Calu3 (cell line): Measurements from ENCODE around the gene GCAT. TPM values are rescaled to one million over a fixed set of nuclear protein-coding genes. Genes with fewer than 3 reads are reported as not detected.
A peak's percentile ranks its signal among the peaks of the same experiment; 100 is the strongest.

Source experiments
- BruUV-seq: library from RNA; stranded (reverse); fragments of 400-500 nt; replicated peaks from 2 replicates; lab custom pipeline; 2021; lab: Mats Ljungman, UMichigan
- CTCF ChIA-PET: fragments of 300-600 bp; sonication (Branson Sonifier 250); formaldehyde crosslinking; loops from one replicate; lab custom pipeline; 2022; ENCODE audit warnings: antibody characterized with exemption; lab: Charles Lee
- DNase-seq: peaks from one replicate; pipeline ENCODE4 v3.0.0; 2022
- H3K27ac Mint-ChIP-seq: one replicate; pipeline ENCODE4 v1.8.0; 2022; ENCODE audit warnings: mixed read lengths; ENCODE audit not compliant: unreplicated experiment
- H3K27me3 Mint-ChIP-seq: one replicate; pipeline ENCODE4 v1.8.0; 2022; ENCODE audit warnings: mixed read lengths; ENCODE audit not compliant: unreplicated experiment
- H3K36me3 Mint-ChIP-seq: one replicate; pipeline ENCODE4 v1.8.0; 2022; ENCODE audit warnings: mild to moderate bottlenecking, moderate library complexity, mixed read lengths; ENCODE audit not compliant: insufficient read depth, unreplicated experiment
- H3K4me1 Mint-ChIP-seq: one replicate; pipeline ENCODE4 v1.8.0; 2022; ENCODE audit warnings: mild to moderate bottlenecking, low read depth, mixed read lengths; ENCODE audit not compliant: unreplicated experiment
- H3K4me3 Mint-ChIP-seq: one replicate; pipeline ENCODE4 v1.8.0; 2022; ENCODE audit warnings: mild to moderate bottlenecking, low read depth, moderate library complexity, mixed read lengths; ENCODE audit not compliant: unreplicated experiment
- H3K9me3 Mint-ChIP-seq: one replicate; pipeline ENCODE4 v1.8.0; 2022; ENCODE audit warnings: low read depth, mixed read lengths; ENCODE audit not compliant: unreplicated experiment
- intact Hi-C: fragments of 100-400 bp; cut with micrococcal nuclease; formaldehyde crosslinking; loops from one replicate; pipeline ENCODE4 v1.10.0; 2022; ENCODE audit not compliant: unreplicated experiment
- total RNA-seq: library from RNA; stranded (reverse); gene quantifications from 2 replicates; pipeline ENCODE4 v1.2.3, GENCODE V29; 2022
- TF ChIP-seq, protein P1 (sequence below): fragments of 200-600 bp; IDR thresholded peaks from one replicate; pipeline ENCODE4 v1.8.0; 2022; ENCODE audit warnings: antibody characterized with exemption; ENCODE audit not compliant: unreplicated experiment

Gene GCAT
- total RNA-seq, 1 experiment from 2014 or later: 22.7 TPM

DNA sequence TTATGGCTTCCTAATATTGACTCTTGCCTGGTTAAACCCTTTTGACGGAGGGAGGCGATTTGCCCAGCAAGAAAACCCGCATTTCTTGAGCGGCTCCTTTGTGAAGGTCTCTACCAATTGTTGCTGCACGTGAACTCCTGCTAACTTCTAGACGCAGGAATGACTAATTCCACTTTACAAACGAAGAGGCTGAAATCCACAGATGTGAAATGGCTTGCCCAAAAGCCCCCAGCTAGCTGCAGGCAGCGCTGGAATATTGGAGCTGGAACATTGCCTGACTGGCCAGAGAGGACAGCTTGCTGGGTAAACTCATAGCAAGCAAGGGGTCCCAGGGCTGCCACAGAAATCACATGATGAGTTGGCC lies 542 bp downstream of the GCAT start:
- no TSS peak for BruUV-seq
- Mint-ChIP-seq H3K36me3 (peaks cover 55% of the 10 kb centered on the region), H3K4me1 (peaks cover 16% of the 10 kb centered on the region), H3K27ac (peak overlapping the region; percentile 64), H3K9me3 (no peaks in the 10 kb centered on the region), H3K27me3 (peaks cover 16% of the 10 kb centered on the region), H3K4me3 (peak overlapping the region; percentile 90)
- TF ChIP-seq, protein P1, sequence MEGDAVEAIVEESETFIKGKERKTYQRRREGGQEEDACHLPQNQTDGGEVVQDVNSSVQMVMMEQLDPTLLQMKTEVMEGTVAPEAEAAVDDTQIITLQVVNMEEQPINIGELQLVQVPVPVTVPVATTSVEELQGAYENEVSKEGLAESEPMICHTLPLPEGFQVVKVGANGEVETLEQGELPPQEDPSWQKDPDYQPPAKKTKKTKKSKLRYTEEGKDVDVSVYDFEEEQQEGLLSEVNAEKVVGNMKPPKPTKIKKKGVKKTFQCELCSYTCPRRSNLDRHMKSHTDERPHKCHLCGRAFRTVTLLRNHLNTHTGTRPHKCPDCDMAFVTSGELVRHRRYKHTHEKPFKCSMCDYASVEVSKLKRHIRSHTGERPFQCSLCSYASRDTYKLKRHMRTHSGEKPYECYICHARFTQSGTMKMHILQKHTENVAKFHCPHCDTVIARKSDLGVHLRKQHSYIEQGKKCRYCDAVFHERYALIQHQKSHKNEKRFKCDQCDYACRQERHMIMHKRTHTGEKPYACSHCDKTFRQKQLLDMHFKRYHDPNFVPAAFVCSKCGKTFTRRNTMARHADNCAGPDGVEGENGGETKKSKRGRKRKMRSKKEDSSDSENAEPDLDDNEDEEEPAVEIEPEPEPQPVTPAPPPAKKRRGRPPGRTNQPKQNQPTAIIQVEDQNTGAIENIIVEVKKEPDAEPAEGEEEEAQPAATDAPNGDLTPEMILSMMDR: no peak
- CTCF ChIA-PET: interaction anchor here (0.7 to 1.1 kb wide), 6 partner anchors 17 to 266 kb away, joined by 3 to 20 read pairs (median 6); partner anchors contain the start of genes ANKRD54 and GGA1
- intact Hi-C loops: no loop called here
- no peak for DNase-seq

- peak overlapping the region; percentile 90 for H3K4me3 Mint-ChIP-seq
- H3K4me1 Mint-ChIP-seq: peaks cover 16% of the 10 kb centered on the region
- CTCF ChIA-PET: interaction anchor here (0.7 kb wide), 1 partner anchor 203 kb away, joined by 3 read pairs; no protein-coding TSS in a partner anchor
- peaks cover 49% of the 10 kb centered on the region for H3K36me3 Mint-ChIP-seq
- peak overlapping the region; percentile 34 for H3K27ac Mint-ChIP-seq
- TF ChIP-seq, protein P1: no peak
- no peaks in the 10 kb centered on the region for H3K9me3 Mint-ChIP-seq
- BruUV-seq: no TSS peak
- intact Hi-C loops: no loop called here
- DNase-seq: no peak
- H3K27me3 Mint-ChIP-seq: peaks cover 16% of the 10 kb centered on the region
Measured at GRCh38 chr22:37809672-37810333, 2.1 kb downstream of the GCAT start.

DNA sequence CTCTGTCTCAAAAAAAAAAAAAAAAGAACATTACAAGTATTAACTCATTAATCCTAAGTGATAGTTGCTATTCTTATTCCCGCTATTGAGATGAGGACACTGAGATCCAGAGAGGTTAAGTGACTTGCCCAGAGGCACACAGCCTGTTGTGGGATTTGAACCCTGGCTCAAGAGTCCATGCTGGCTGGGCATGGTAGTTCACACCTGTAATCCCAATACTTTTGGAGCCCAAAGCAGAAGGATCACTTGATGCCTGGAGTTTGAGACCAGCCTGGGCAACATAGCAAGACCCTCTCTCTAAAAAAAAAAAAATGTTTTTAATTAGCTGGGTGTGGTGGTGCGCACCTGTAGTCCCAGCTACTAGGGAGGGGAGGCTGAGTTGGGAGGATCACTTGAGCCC lies 4.1 kb downstream of the GCAT start:
- no peak for DNase-seq
- Mint-ChIP-seq H3K27me3 (peaks cover under 1% of the 10 kb centered on the region), H3K27ac (no peak overlapping the region), H3K4me1 (no peaks in the 10 kb centered on the region), H3K9me3 (no peaks in the 10 kb centered on the region), H3K4me3 (no peak overlapping the region), H3K36me3 (peaks cover 28% of the 10 kb centered on the region)
- no TSS peak for BruUV-seq
- TF ChIP-seq, protein P1: no peak
- CTCF ChIA-PET: no interaction called here
- intact Hi-C loops: no loop called here

DNA sequence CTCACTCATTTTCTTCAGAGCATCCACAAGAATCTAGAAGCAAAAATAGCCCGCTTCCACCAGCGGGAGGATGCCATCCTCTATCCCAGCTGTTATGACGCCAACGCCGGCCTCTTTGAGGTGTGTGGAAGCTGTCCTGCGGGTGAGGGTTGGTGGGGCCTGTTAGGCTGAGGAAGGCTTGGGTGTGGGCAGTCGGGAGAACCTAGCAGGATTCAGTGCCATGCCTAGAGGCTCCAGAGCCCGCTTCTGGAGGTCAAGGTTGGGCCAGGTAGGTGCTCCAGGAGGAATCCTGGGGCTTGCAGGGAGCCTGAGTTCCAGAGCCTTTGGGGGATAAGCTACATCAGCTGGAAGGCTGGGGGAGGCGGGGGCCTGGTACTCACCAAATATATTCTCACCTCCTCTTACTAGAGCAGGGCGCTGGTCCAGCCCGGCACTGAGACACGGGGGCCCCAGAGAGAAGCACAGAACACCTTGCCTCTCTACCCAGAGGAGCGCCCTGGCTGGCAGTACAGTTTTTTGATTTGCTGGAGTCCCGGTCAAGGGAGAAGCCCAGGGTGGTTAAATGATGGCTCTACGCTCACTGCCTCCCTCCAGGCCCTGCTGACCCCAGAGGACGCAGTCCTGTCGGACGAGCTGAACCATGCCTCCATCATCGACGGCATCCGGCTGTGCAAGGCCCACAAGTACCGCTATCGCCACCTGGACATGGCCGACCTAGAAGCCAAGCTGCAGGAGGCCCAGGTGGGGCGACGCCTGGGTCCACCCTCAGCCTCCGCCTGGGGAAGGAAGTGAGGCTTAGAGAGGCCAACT lies 5.3 kb downstream of the GCAT start:
- H3K27ac Mint-ChIP-seq: no peak overlapping the region
- no peaks in the 10 kb centered on the region for H3K9me3 Mint-ChIP-seq
- H3K27me3 Mint-ChIP-seq: no peaks in the 10 kb centered on the region
- TF ChIP-seq, protein P1: no peak
- peaks cover 24% of the 10 kb centered on the region for H3K36me3 Mint-ChIP-seq
- CTCF ChIA-PET: no interaction called here
- intact Hi-C loops: no loop called here
- no peaks in the 10 kb centered on the region for H3K4me1 Mint-ChIP-seq
- no TSS peak for BruUV-seq
- H3K4me3 Mint-ChIP-seq: no peak overlapping the region
- DNase-seq: no peak
